ENCODE results near the gene RC3H2. TPM values are rescaled to one million over a fixed set of nuclear protein-coding genes. Genes with fewer than 3 reads are reported as not detected.
A peak's percentile ranks its signal among the peaks of the same experiment; 100 is the strongest.
"Not testable (repeated sequence)": the region's sequence is repeated elsewhere in the genome, so short reads cannot be mapped to it uniquely, and the experiment has no call there.

The RC3H2 gene
- total RNA-seq, 1 donor from 2014 or later: 54.1 TPM

- Mint-ChIP-seq H3K27me3 (ENCODE audit: low read depth) (no peaks in the 10 kb centered on the region), H3K36me3 (ENCODE audit: low read depth) (peaks cover 4% of the 10 kb centered on the region), H3K9me3 (no peaks in the 10 kb centered on the region), H3K27ac (ENCODE audit: unreplicated experiment) (peak within 1 kb of the TSS; percentile 96), H3K4me1 (peaks cover 21% of the 10 kb centered on the region), H3K4me3 (peak within 1 kb of the TSS; percentile 99)
- no peak for TF ChIP-seq CTCF (conservative IDR thresholded peaks at IDR 0.05)
- DNase-seq (ENCODE audit: low read depth, low spot score): peak; percentile 59
Observed at GRCh38 chr9:122912964-122913673, 8.0 kb upstream of the RC3H2 start, which contains the start of gene ZBTB6. Gene ZBTB6, minus strand, starts transcription at chr9:122913323. Its CDS starts 1,251 bp downstream, at chr9:122912072.

- Mint-ChIP-seq H3K4me1 (peaks cover 21% of the 10 kb centered on the region), H3K36me3 (ENCODE audit: low read depth) (peaks cover 4% of the 10 kb centered on the region), H3K4me3 (peak overlapping the region; percentile 99), H3K27me3 (ENCODE audit: low read depth) (no peaks in the 10 kb centered on the region), H3K27ac (ENCODE audit: unreplicated experiment) (peak overlapping the region; percentile 96), H3K9me3 (no peaks in the 10 kb centered on the region)
- no peak for DNase-seq (ENCODE audit: low read depth, low spot score)
- TF ChIP-seq CTCF (conservative IDR thresholded peaks at IDR 0.05): no peak
Observed at GRCh38 chr9:122912671-122912963, 7.5 kb upstream of the RC3H2 start.

- not testable (repeated sequence) for H3K27me3 Mint-ChIP-seq (ENCODE audit: low read depth); H3K27ac Mint-ChIP-seq (ENCODE audit: unreplicated experiment); DNase-seq (ENCODE audit: low read depth, low spot score); H3K9me3 Mint-ChIP-seq; H3K36me3 Mint-ChIP-seq (ENCODE audit: low read depth); H3K4me3 Mint-ChIP-seq
- peaks cover 24% of the 10 kb centered on the region for H3K4me1 Mint-ChIP-seq
Observed at GRCh38 chr9:122906122-122906521, 963 bp upstream of the RC3H2 start.

- Mint-ChIP-seq H3K4me3 (peak overlapping the region; percentile 98), H3K27me3 (ENCODE audit: low read depth) (no peaks in the 10 kb centered on the region), H3K36me3 (ENCODE audit: low read depth) (peaks cover 2% of the 10 kb centered on the region), H3K4me1 (peaks cover 33% of the 10 kb centered on the region), H3K27ac (ENCODE audit: unreplicated experiment) (peak overlapping the region; percentile 98), H3K9me3 (no peaks in the 10 kb centered on the region)
- no peak for TF ChIP-seq CTCF (conservative IDR thresholded peaks at IDR 0.05)
- peak; percentile 46 for DNase-seq (ENCODE audit: low read depth, low spot score)
Observed at GRCh38 chr9:122904466-122904822, 715 bp downstream of the RC3H2 start.

- no peaks in the 10 kb centered on the region for H3K9me3 Mint-ChIP-seq
- H3K27ac Mint-ChIP-seq (ENCODE audit: unreplicated experiment): no peak overlapping the region
- no peaks in the 10 kb centered on the region for H3K27me3 Mint-ChIP-seq (ENCODE audit: low read depth)
- H3K4me3 Mint-ChIP-seq: peak overlapping the region; percentile 55
- H3K36me3 Mint-ChIP-seq (ENCODE audit: low read depth): peaks cover 2% of the 10 kb centered on the region
- H3K4me1 Mint-ChIP-seq: peaks cover 36% of the 10 kb centered on the region
- no peak for TF ChIP-seq CTCF (conservative IDR thresholded peaks at IDR 0.05)
- no peak for DNase-seq (ENCODE audit: low read depth, low spot score)
Observed at GRCh38 chr9:122900791-122901190, 4.4 kb downstream of the RC3H2 start.

- no peak overlapping the region for H3K27ac Mint-ChIP-seq (ENCODE audit: unreplicated experiment)
- H3K36me3 Mint-ChIP-seq (ENCODE audit: low read depth): no peaks in the 10 kb centered on the region
- H3K4me1 Mint-ChIP-seq: peaks cover 16% of the 10 kb centered on the region
- no peaks in the 10 kb centered on the region for H3K27me3 Mint-ChIP-seq (ENCODE audit: low read depth)
- H3K9me3 Mint-ChIP-seq: no peaks in the 10 kb centered on the region
- no peak overlapping the region for H3K4me3 Mint-ChIP-seq
- no peak for TF ChIP-seq CTCF (conservative IDR thresholded peaks at IDR 0.05)
- DNase-seq (ENCODE audit: low read depth, low spot score): no peak
Observed at GRCh38 chr9:122897969-122898368, 7.2 kb downstream of the RC3H2 start.
